Adipocyte (in vitro differentiated cells): ENCODE results near the gene TRIM71.
"Not testable (repeated sequence)": the region's sequence is repeated elsewhere in the genome, so short reads cannot be mapped to it uniquely, and the experiment has no call there.

Experiments used
- DNase-seq: peaks from one replicate; pipeline ENCODE4 v3.0.0-alpha.2; 2015; ENCODE audit warnings: low read depth
- H3K27me3 ChIP-seq: replicated peaks from 2 replicates; pipeline ENCODE4 v1.7.0; 2013; ENCODE audit warnings: mild to moderate bottlenecking, low read length, moderate library complexity; ENCODE audit not compliant: control insufficient read depth, insufficient read depth
- H3K36me3 ChIP-seq: 2 replicates; pipeline ENCODE4 v1.7.0; 2013; ENCODE audit warnings: low read length, mild to moderate bottlenecking, moderate library complexity; ENCODE audit not compliant: control insufficient read depth, insufficient read depth, severe bottlenecking
- H3K4me1 ChIP-seq: 2 replicates; pipeline ENCODE4 v1.7.0; 2013; ENCODE audit warnings: mild to moderate bottlenecking, low read length, moderate library complexity; ENCODE audit not compliant: control insufficient read depth, insufficient read depth
- H3K4me3 ChIP-seq: 2 replicates; pipeline ENCODE4 v1.7.0; 2013; ENCODE audit warnings: mild to moderate bottlenecking, low read length, moderate library complexity
- H3K9ac ChIP-seq: 2 replicates; pipeline ENCODE4 v1.7.0; 2013; ENCODE audit warnings: mild to moderate bottlenecking, low read length, moderate library complexity
- H3K9me3 ChIP-seq: 2 replicates; pipeline ENCODE4 v1.7.0; 2013; ENCODE audit warnings: mild to moderate bottlenecking, low read length, moderate library complexity; ENCODE audit not compliant: control insufficient read depth

TRIM71 gene

GRCh38 chr3:32817558-32818228, at the start of gene TRIM71:
Gene TRIM71, plus strand, starts transcription at chr3:32817997. Its CDS starts 84 bp downstream, at chr3:32818081.
- H3K9ac ChIP-seq: peak within 1 kb of the TSS; percentile 67
- H3K9me3 ChIP-seq: peaks cover 18% of the 10 kb centered on the region
- H3K27me3 ChIP-seq: peaks cover 28% of the 10 kb centered on the region
- H3K36me3 ChIP-seq: no peaks in the 10 kb centered on the region
- DNase-seq: no peak
- H3K4me3 ChIP-seq: peak within 1 kb of the TSS; percentile 79
- H3K4me1 ChIP-seq: peaks cover 9% of the 10 kb centered on the region

GRCh38 chr3:32778389-32778788, 39.4 kb upstream of the TRIM71 start:
- H3K27me3 ChIP-seq: no peaks in the 10 kb centered on the region
- peaks cover 17% of the 10 kb centered on the region for H3K36me3 ChIP-seq
- H3K9ac ChIP-seq: no peak overlapping the region
- H3K9me3 ChIP-seq: no peaks in the 10 kb centered on the region
- H3K4me3 ChIP-seq: no peak overlapping the region
- no peak for DNase-seq
- no peaks in the 10 kb centered on the region for H3K4me1 ChIP-seq

DNA sequence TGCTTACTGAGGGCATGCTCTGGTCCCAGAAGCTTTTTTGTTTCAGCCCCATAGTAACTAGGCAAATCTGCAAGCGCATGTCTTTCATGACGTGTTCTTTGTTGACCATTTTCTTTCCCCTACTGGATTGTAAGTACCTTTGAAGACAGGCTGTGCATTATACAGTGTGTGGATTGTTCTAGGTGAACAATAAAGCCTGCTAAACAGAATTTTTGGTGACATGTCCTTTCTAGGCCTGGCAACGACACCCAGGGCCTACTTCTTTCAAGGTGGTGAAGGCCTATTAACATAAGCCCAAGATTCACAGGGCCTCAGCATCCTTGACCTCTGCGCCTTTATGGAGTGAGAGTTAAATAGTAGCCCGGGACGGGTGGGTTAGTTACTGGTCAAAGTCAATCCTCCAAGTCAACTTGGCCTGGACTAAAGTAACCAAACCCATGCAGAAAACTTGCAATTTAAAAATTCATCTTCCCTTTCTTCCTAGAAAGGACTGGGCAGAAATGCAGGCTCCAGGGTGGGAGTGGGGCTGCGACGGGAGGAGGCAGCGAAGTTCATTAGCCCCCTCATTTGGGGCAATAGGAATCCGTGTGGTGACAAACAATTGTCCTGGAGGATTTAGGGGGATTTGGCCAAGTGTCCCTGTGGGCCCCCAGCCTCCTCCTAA, 37.6 kb upstream of the TRIM71 start:
- Histone ChIP-seq H3K4me1 (no peaks in the 10 kb centered on the region), H3K4me3 (peak overlapping the region; percentile 87), H3K27me3 (no peaks in the 10 kb centered on the region), H3K36me3 (peaks cover 5% of the 10 kb centered on the region), H3K9me3 (no peaks in the 10 kb centered on the region), H3K9ac (peak overlapping the region; percentile 77)
- no peak for DNase-seq

DNA sequence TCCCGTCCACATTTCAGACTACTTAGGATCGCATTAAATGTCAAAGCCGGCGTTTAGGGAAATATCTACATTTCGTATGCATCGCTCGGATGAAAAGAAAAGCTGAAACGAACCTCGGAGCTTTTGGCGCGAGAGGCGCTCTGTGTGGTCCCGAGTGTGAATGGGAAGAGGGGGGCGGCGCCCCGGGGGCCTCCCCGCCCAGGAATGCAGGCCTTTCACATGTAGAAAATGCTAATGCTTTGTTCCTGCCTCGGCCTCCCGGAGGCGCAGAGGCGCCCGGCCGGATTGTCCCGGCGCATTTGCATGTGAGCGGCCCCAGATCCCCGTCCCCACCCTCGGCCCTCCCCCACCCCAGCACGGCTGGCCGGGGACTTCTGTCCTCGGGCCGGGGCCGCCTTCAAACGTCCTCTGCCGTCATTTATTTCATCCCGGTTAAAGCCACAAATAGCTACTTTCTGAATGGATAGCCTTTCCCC, 37.0 kb upstream of the TRIM71 start:
- no peaks in the 10 kb centered on the region for H3K9me3 ChIP-seq
- H3K36me3 ChIP-seq: peaks cover 1% of the 10 kb centered on the region
- no peaks in the 10 kb centered on the region for H3K4me1 ChIP-seq
- DNase-seq: peak; percentile 69
- H3K4me3 ChIP-seq: peak overlapping the region; percentile 87
- no peaks in the 10 kb centered on the region for H3K27me3 ChIP-seq
- peak overlapping the region; percentile 77 for H3K9ac ChIP-seq

GRCh38 chr3:32781211-32781968, 36.4 kb upstream of the TRIM71 start:
- peak overlapping the region; percentile 87 for H3K4me3 ChIP-seq
- peak overlapping the region; percentile 77 for H3K9ac ChIP-seq
- H3K9me3 ChIP-seq: no peaks in the 10 kb centered on the region
- peak; percentile 94 for DNase-seq
- no peaks in the 10 kb centered on the region for H3K36me3 ChIP-seq
- no peaks in the 10 kb centered on the region for H3K4me1 ChIP-seq
- H3K27me3 ChIP-seq: no peaks in the 10 kb centered on the region

GRCh38 chr3:32781969-32782270, 35.9 kb upstream of the TRIM71 start:
- H3K9me3 ChIP-seq, H3K27me3 ChIP-seq, DNase-seq, H3K4me1 ChIP-seq, H3K36me3 ChIP-seq: not testable (repeated sequence)
- Histone ChIP-seq H3K9ac (peak overlapping the region; percentile 77), H3K4me3 (peak overlapping the region; percentile 87)

- no peaks in the 10 kb centered on the region for H3K36me3 ChIP-seq
- no peaks in the 10 kb centered on the region for H3K27me3 ChIP-seq
- DNase-seq: no peak
- H3K9ac ChIP-seq: no peak overlapping the region
- H3K4me1 ChIP-seq: no peaks in the 10 kb centered on the region
- H3K4me3 ChIP-seq: no peak overlapping the region
- no peaks in the 10 kb centered on the region for H3K9me3 ChIP-seq
Measured at GRCh38 chr3:32782407-32782806, 35.4 kb upstream of the TRIM71 start.

GRCh38 chr3:32791833-32792232, 26.0 kb upstream of the TRIM71 start:
- no peaks in the 10 kb centered on the region for H3K4me1 ChIP-seq
- H3K36me3 ChIP-seq: no peaks in the 10 kb centered on the region
- peaks cover 5% of the 10 kb centered on the region for H3K27me3 ChIP-seq
- H3K4me3 ChIP-seq: no peak overlapping the region
- H3K9ac ChIP-seq: no peak overlapping the region
- no peaks in the 10 kb centered on the region for H3K9me3 ChIP-seq
- no peak for DNase-seq

DNA sequence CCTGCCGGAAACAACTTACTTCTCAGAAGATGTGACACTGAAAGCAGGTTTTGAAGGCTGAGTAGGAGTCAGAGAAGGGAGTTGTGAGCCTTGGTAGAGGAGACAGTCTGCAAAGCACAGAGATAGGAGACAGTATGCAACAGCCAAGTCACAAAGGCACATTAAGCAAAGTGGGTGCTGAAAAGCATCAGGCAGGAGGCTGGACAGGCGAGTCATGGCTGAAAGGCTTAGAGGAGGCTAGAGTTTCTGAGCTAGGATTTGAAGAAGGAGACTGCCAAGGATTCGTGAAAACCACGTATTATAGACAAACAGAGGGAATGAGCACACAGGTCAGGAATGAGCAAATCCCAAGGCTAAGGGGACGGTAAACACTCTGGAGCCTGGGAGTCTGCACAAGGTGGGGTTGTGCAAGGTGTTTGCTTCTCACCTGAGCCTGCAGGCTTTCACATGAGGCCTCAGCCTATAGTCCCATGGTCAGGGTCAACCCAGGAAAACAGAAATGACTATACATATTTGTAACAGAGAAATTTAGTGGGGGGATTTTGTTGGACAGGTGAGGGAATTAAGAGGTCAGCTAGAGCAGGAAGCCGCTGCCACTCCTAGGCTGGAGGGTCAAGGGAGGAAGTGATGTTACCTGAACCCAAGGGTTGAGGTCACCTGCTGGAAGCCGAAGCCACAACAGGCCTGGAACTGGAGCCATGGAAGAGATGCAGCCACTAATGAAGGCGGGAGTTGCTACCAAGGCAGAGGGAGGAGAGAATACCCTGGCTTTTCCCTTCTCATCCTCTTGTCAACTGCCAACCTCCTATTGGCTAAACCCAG, 23.1 kb upstream of the TRIM71 start:
- Histone ChIP-seq H3K9ac (no peak overlapping the region), H3K9me3 (no peaks in the 10 kb centered on the region), H3K27me3 (peaks cover 5% of the 10 kb centered on the region), H3K4me1 (peaks cover 5% of the 10 kb centered on the region), H3K36me3 (no peaks in the 10 kb centered on the region), H3K4me3 (no peak overlapping the region)
- DNase-seq: peak; percentile 30

DNA sequence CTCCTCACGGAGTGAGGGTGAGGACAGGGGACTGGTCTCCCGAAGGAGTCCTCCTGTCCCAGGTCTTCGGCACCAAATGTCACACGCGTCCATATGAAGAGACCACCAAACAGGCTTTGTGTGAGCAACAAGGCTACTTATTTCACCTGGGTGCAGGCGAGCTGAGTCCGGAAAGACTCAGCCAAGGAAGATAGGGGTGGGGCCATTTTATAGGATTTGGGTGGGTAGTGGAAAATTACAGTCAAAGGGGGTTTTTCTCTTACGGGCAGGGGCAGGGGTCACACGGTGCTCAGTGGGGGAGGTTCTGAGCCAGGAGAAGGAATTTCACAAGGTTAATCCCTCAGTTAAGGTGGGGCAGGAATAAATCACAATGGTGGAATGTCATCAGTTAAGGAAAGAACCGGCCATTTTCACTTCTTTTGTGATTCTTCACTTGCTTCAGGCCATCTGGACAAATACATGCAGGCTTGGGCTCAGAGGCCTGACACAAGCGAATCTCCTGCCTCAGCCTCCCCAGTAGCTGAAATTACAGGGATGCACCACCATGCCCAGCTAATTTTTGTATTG, 21.3 kb upstream of the TRIM71 start:
- H3K36me3 ChIP-seq, DNase-seq, H3K9ac ChIP-seq, H3K27me3 ChIP-seq, H3K4me3 ChIP-seq, H3K4me1 ChIP-seq, H3K9me3 ChIP-seq: not testable (repeated sequence)
